Left ventricle myocardium inferior (tissue), 1 donor: ENCODE measurements around the gene SPRED2. TPM values are rescaled to one million over a fixed set of nuclear protein-coding genes. Genes with fewer than 3 reads are reported as not detected.

Experiments used
- DNase-seq: peaks from one replicate; pipeline ENCODE4 v3.0.0-alpha.2; 2020
- H3K27ac ChIP-seq: fragments of 200-600 bp; replicated peaks from 2 replicates; pipeline ENCODE4 v1.8.0; 2021
- H3K27me3 ChIP-seq: fragments of 200-600 bp; 2 replicates; pipeline ENCODE4 v1.8.0; 2021; ENCODE audit warnings: low read depth
- H3K36me3 ChIP-seq: fragments of 200-600 bp; 2 replicates; pipeline ENCODE4 v1.8.0; 2021
- H3K4me1 ChIP-seq: fragments of 200-600 bp; 2 replicates; pipeline ENCODE4 v1.8.0; 2021
- H3K4me3 ChIP-seq: fragments of 200-600 bp; 2 replicates; pipeline ENCODE4 v1.8.0; 2021; ENCODE audit warnings: mild to moderate bottlenecking, moderate library complexity
- H3K9me3 ChIP-seq: fragments of 200-600 bp; replicated peaks from 2 replicates; pipeline ENCODE4 v1.8.0; 2021
- CTCF ChIP-seq: fragments of 200-600 bp; IDR thresholded peaks from 2 replicates; pipeline ENCODE4 v1.8.0; 2021; ENCODE audit warnings: antibody characterized with exemption, mild to moderate bottlenecking, borderline replicate concordance
- intact Hi-C: fragments of 100-400 bp; cut with micrococcal nuclease; formaldehyde crosslinking; loops from one replicate; pipeline ENCODE4 v1.11.0; 2022
- total RNA-seq: library from RNA; stranded (reverse); fragmentation: NEBNext Ultra II Directional; extraction: Animal tissue kit (Norgen Biotek cat#: 25700); gene quantifications from one replicate; pipeline ENCODE4 v1.2.1, GENCODE V29; 2021
- donor health status: DM: no; HTN: yes; CAD: no; lungs with severe emphysema.

The SPRED2 gene
- total RNA-seq, 1 donor from 2014 or later = 18.9 TPM

DNA sequence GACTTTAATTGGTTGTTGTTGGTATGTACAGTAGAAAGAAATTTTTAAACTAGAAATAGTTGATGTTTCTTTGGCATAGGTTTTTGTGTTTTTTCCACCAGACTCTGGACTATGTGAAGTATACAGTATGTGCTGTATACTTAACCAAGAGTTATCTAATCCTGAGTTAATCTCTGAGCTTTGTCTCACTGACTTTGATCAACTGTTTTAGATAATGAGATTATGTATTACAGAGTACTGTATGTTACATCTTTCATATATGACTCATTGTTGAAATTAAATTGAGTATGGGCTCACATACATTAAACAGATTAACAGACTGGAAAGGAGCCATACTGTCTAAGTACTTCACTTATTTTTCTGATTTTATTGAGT is 166.7 kb downstream of the SPRED2 start:
- H3K36me3 ChIP-seq = peaks cover 59% of the 10 kb centered on the region
- DNase-seq = no peak
- H3K4me1 ChIP-seq = peaks cover 34% of the 10 kb centered on the region
- intact Hi-C loops = loop anchor here (2.0 kb wide), 1 partner anchor 287 kb away; no protein-coding TSS in a partner anchor
- H3K27ac ChIP-seq = no peak overlapping the region
- no peaks in the 10 kb centered on the region for H3K27me3 ChIP-seq
- no peaks in the 10 kb centered on the region for H3K9me3 ChIP-seq
- no peak for TF ChIP-seq CTCF
- H3K4me3 ChIP-seq = no peak overlapping the region

DNA sequence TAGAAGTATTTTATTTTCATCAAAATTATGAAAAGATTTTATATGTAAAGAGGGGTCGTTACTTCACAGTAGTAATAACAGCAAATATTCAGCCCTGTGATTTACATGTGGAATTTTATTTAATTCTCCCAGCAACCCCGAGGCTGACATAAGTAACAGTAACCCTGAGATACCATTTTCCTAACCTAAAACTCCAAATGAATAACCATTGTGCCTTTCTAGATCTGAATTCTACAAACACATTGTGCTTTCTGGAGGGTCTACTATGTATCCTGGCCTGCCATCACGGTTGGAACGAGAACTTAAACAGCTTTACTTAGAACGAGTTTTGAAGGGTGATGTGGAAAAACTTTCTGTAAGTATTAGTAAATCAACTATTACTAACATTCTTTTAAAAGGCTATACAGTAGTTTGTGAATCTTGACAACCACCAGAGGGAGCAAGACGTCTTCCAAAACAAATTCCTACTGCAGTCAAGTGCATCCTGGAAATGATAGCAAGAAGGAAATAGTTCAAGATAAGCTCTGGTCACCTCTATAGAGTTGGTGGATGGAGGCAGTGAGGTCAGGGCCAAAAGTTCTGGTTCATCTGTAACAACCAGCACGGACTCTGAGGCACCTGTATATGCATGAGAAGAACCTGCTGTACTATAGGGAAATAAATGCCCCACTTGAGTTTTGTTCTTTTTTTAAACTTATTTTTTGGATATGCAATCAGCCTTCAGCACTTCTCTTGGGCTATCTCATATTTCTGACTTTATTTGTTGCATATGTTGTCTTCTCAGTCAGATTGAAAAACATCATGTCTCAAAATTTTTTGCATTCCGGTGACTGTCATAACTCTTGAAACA is 167.4 kb downstream of the SPRED2 start:
- H3K4me1 ChIP-seq = peaks cover 34% of the 10 kb centered on the region
- H3K36me3 ChIP-seq = peaks cover 61% of the 10 kb centered on the region
- TF ChIP-seq CTCF = peak; percentile 80
- H3K27ac ChIP-seq = no peak overlapping the region
- H3K9me3 ChIP-seq = no peaks in the 10 kb centered on the region
- DNase-seq = no peak
- no peak overlapping the region for H3K4me3 ChIP-seq
- H3K27me3 ChIP-seq = no peaks in the 10 kb centered on the region
- intact Hi-C loops = loop anchor here (2.0 kb wide), 1 partner anchor 288 kb away; no protein-coding TSS in a partner anchor

DNA sequence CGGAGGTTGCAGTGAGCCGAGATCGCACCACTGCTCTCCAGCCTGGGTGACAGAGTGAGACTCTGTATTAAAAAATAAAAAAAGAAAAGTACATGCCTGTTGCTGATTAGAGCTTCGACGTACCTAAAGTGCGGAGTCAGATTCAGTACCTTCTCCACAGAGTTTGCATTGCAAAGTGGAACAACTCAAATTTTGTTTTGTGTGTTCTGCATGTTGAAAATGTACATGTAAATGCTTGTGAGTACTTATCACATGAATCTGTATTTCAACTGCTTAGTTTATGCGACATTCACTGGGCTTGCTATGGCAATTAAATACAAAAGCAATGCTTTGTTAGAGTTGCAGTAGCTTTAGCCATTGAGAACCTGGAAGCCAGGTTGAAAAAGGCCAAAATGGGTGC is 168.4 kb downstream of the SPRED2 start:
- Histone ChIP-seq H3K9me3 (no peaks in the 10 kb centered on the region), H3K27me3 (no peaks in the 10 kb centered on the region), H3K36me3 (peaks cover 69% of the 10 kb centered on the region), H3K4me3 (no peak overlapping the region), H3K27ac (no peak overlapping the region), H3K4me1 (peaks cover 26% of the 10 kb centered on the region)
- DNase-seq = no peak
- TF ChIP-seq CTCF = no peak
- intact Hi-C loops = loop anchor here (2.0 kb wide), 1 partner anchor 289 kb away; no protein-coding TSS in a partner anchor

GRCh38 chr2:65263262-65263661 is 169.1 kb downstream of the SPRED2 start:
- H3K36me3 ChIP-seq = peaks cover 67% of the 10 kb centered on the region
- no peak for TF ChIP-seq CTCF
- intact Hi-C loops = no loop called here

GRCh38 chr2:65261676-65262075 is 170.7 kb downstream of the SPRED2 start:
- H3K4me1 ChIP-seq = peaks cover 16% of the 10 kb centered on the region
- H3K4me3 ChIP-seq = no peak overlapping the region
- intact Hi-C loops = no loop called here
- DNase-seq = no peak
- H3K27me3 ChIP-seq = no peaks in the 10 kb centered on the region
- H3K9me3 ChIP-seq = no peaks in the 10 kb centered on the region
- TF ChIP-seq CTCF = no peak
- H3K27ac ChIP-seq = no peak overlapping the region
- peaks cover 59% of the 10 kb centered on the region for H3K36me3 ChIP-seq

More at GRCh38 chr2:65263262-65263661, 169.1 kb downstream of the SPRED2 start:
- H3K27ac ChIP-seq = no peak overlapping the region
- H3K4me3 ChIP-seq = no peak overlapping the region
- no peaks in the 10 kb centered on the region for H3K9me3 ChIP-seq
- no peak for DNase-seq
- H3K27me3 ChIP-seq = no peaks in the 10 kb centered on the region
- peaks cover 25% of the 10 kb centered on the region for H3K4me1 ChIP-seq

Other genes starting within 250 kb of the SPRED2 start
- 100.0 TPM for gene ACTR2, start 204.8 kb downstream of the SPRED2 start, total RNA-seq